Fibroblast of lung (primary cell): ENCODE data around the gene POLR1C. TPM values are rescaled to one million over a fixed set of nuclear protein-coding genes. Genes with fewer than 3 reads are reported as not detected.

Experiments used
- DNase-seq, 2 donors: peaks; one replicate each; pipeline versions ENCODE4 v3.0.0 to v3.0.0-alpha.2; 2010; ENCODE audit warnings: low read depth in 2 of 2
- H2AFZ ChIP-seq: 2 replicates; pipeline ENCODE4 v1.5.1; 2012; ENCODE audit warnings: low read length, control low read depth, inconsistent platforms
- H3K27ac ChIP-seq: 2 replicates; pipeline ENCODE4 v1.5.1; 2011; ENCODE audit warnings: low read length, control low read depth; ENCODE audit not compliant: insufficient read depth
- H3K27me3 ChIP-seq: 2 replicates; pipeline ENCODE4 v1.5.1; 2011; ENCODE audit warnings: mild to moderate bottlenecking, low read length; ENCODE audit not compliant: control insufficient read depth, insufficient read depth
- H3K36me3 ChIP-seq: 2 replicates; pipeline ENCODE4 v1.5.1; 2011; ENCODE audit warnings: low read length; ENCODE audit not compliant: control insufficient read depth, insufficient read depth
- H3K4me1 ChIP-seq: 2 replicates; pipeline ENCODE4 v1.5.1; 2011; ENCODE audit warnings: low read length; ENCODE audit not compliant: control insufficient read depth, insufficient read depth; ENCODE audit errors: extremely low read depth
- H3K4me2 ChIP-seq: 2 replicates; pipeline ENCODE4 v1.5.1; 2011; ENCODE audit warnings: low read length, control low read depth; ENCODE audit not compliant: insufficient read depth; ENCODE audit errors: extremely low read depth
- H3K4me3 ChIP-seq, 4 experiments: fragments of 200-600 bp in 1 of 4; sonication (generic) in 1 of 4; replicated peaks in 1 of 4; 2 replicates each; pipeline ENCODE4 v1.5.1; 2011 to 2016; ENCODE audit warnings: low read length in 4 of 4, low read depth in 3 of 4, mild to moderate bottlenecking in 3 of 4, control low read depth in 2 of 4, inconsistent platforms in 1 of 4, mixed read lengths in 1 of 4; ENCODE audit not compliant: insufficient read depth in 1 of 4; ENCODE audit errors: control extremely low read depth in 1 of 4
- H3K79me2 ChIP-seq: 2 replicates; pipeline ENCODE4 v1.5.1; 2012; ENCODE audit warnings: mild to moderate bottlenecking, low read length, inconsistent platforms; ENCODE audit not compliant: control insufficient read depth, insufficient read depth
- H3K9ac ChIP-seq: 2 replicates; pipeline ENCODE4 v1.5.1; 2011; ENCODE audit warnings: mild to moderate bottlenecking, low read length, control low read depth; ENCODE audit not compliant: insufficient read depth
- H3K9me3 ChIP-seq: 2 replicates; pipeline ENCODE4 v1.5.1; 2012; ENCODE audit warnings: low read depth, low read length; ENCODE audit not compliant: control insufficient read depth, insufficient read depth
- H4K20me1 ChIP-seq: 2 replicates; pipeline ENCODE4 v1.5.1; 2011; ENCODE audit warnings: low read length; ENCODE audit not compliant: control insufficient read depth, insufficient read depth; ENCODE audit errors: extremely low read depth
- CTCF ChIP-seq, 2 donors: IDR thresholded peaks in 1 of 2; conservative IDR thresholded peaks in 1 of 2; 1 replicate in 1 of 2; 2 replicates in 1 of 2; pipeline ENCODE4 v1.5.1; 2011 to 2012; ENCODE audit warnings: low read length in 2 of 2, control low read depth in 1 of 2, inconsistent platforms in 1 of 2, low read depth in 1 of 2, mild to moderate bottlenecking in 1 of 2
- EZH2 ChIP-seq: IDR thresholded peaks from 2 replicates; pipeline ENCODE4 v1.5.1; 2012; ENCODE audit warnings: low read length, control low read depth, mild to moderate bottlenecking; ENCODE audit errors: missing control alignments
- polyA plus RNA-seq, 2 donors: library from polyadenylated mRNA; depleted of rRNA in 1 of 2; stranded (reverse) in 1 of 2; unstranded in 1 of 2; fragments of >200 nt; gene quantifications; 2 replicates each; pipeline ENCODE4 v1.2.1, GENCODE V29; 2011 to 2012; ENCODE audit warnings: missing spikeins in 1 of 2
- total RNA-seq: library from RNA; depleted of rRNA; stranded (reverse); fragments of >200 nt; gene quantifications from 2 replicates; pipeline ENCODE4 v1.2.1, GENCODE V29; 2014

Gene POLR1C
- total and polyA plus RNA-seq, 2 donors (not counting 1 experiment from before 2014, with no cell fraction given) = 27.4 to 39.7 TPM

- Histone ChIP-seq H3K4me1 (peaks cover 26% of the 10 kb centered on the region), H4K20me1 (no peaks in the 10 kb centered on the region), H3K9me3 (no peaks in the 10 kb centered on the region), H2AFZ (no peak overlapping the region), H3K36me3 (peaks cover 1% of the 10 kb centered on the region), H3K9ac (no peak overlapping the region), H3K4me2 (no peak overlapping the region), H3K4me3 (no peak overlapping the region), H3K79me2 (peaks cover 12% of the 10 kb centered on the region), H3K27ac (no peak overlapping the region), H3K27me3 (no peaks in the 10 kb centered on the region)
- DNase-seq = no peak
- TF ChIP-seq EZH2 (no peak), CTCF (conservative IDR thresholded peaks at IDR 0.05 in 1 of 2, IDR thresholded peaks at IDR 0.05 in 1 of 2; ENCODE audit: low read depth in 1 of 2, low read length in 2 of 2) (no peak)
Measured at GRCh38 chr6:43493833-43494232, 23.1 kb upstream of the POLR1C start.

- Histone ChIP-seq H3K79me2 (peaks cover 7% of the 10 kb centered on the region), H4K20me1 (no peaks in the 10 kb centered on the region), H2AFZ (no peak overlapping the region), H3K4me3 (no peak overlapping the region), H3K9ac (no peak overlapping the region), H3K4me2 (no peak overlapping the region), H3K9me3 (no peaks in the 10 kb centered on the region), H3K4me1 (peaks cover 24% of the 10 kb centered on the region), H3K27me3 (no peaks in the 10 kb centered on the region), H3K27ac (no peak overlapping the region), H3K36me3 (peaks cover 2% of the 10 kb centered on the region)
- no peak for DNase-seq
- TF ChIP-seq CTCF (conservative IDR thresholded peaks at IDR 0.05 in 1 of 2, IDR thresholded peaks at IDR 0.05 in 1 of 2; ENCODE audit: low read depth in 1 of 2, low read length in 2 of 2) (no peak), EZH2 (no peak)
Measured at GRCh38 chr6:43494321-43494720, 22.6 kb upstream of the POLR1C start.

- DNase-seq = no peak
- Histone ChIP-seq H3K4me3 (no peak overlapping the region), H3K79me2 (peaks cover 4% of the 10 kb centered on the region), H4K20me1 (no peaks in the 10 kb centered on the region), H3K9ac (no peak overlapping the region), H3K9me3 (no peaks in the 10 kb centered on the region), H2AFZ (no peak overlapping the region), H3K36me3 (peaks cover 5% of the 10 kb centered on the region), H3K4me2 (no peak overlapping the region), H3K27me3 (no peaks in the 10 kb centered on the region), H3K27ac (no peak overlapping the region), H3K4me1 (peaks cover 24% of the 10 kb centered on the region)
- TF ChIP-seq CTCF (conservative IDR thresholded peaks at IDR 0.05 in 1 of 2, IDR thresholded peaks at IDR 0.05 in 1 of 2; ENCODE audit: low read depth in 1 of 2, low read length in 2 of 2) = no peak
- no peak for TF ChIP-seq EZH2
Measured at GRCh38 chr6:43494766-43495165, 22.1 kb upstream of the POLR1C start.
